IMR-90 (cell line): ENCODE measurements around the gene DUSP9. TPM values are rescaled to one million over a fixed set of nuclear protein-coding genes. Genes with fewer than 3 reads are reported as not detected.

Experiments
- ATAC-seq: fragments of 200-7000 bp; cut with Tn5 transposase; 2 replicates; pipeline ENCODE4 v1.9.1; 2020; ENCODE audit warnings: low read depth, mild to moderate bottlenecking, moderate library complexity
- BruUV-seq: library from RNA; stranded (reverse); fragments of 400-500 nt; replicated peaks from 2 replicates; lab custom pipeline; 2021; lab: Mats Ljungman, UMichigan
- CTCF ChIA-PET: fragments of 300-600 bp; formaldehyde crosslinking; extraction: SDS; loops from one replicate; lab custom pipeline; 2021; ENCODE audit warnings: antibody characterized with exemption; lab: Yijun Ruan, JAX
- POLR2A ChIA-PET: fragments of 300-600 bp; sonication (Branson Sonifier 250); formaldehyde crosslinking; loops from one replicate; lab custom pipeline; 2022; ENCODE audit warnings: antibody characterized with exemption; ENCODE audit not compliant: unreplicated experiment; lab: Charles Lee
- DNase-seq: peaks from one replicate; pipeline ENCODE4 v3.0.0; 2013
- H2AFZ ChIP-seq: replicated peaks from 2 replicates; pipeline ENCODE3; 2013; ENCODE audit warnings: low read length, mild to moderate bottlenecking; ENCODE audit not compliant: poor library complexity
- H2AK5ac ChIP-seq: 2 replicates; pipeline ENCODE4 v1.6.1; 2013; ENCODE audit warnings: low read depth, low read length, inconsistent platforms
- H2AK9ac ChIP-seq: replicated peaks from 2 replicates; pipeline ENCODE3; 2013; ENCODE audit warnings: mild to moderate bottlenecking, low read depth, low read length, moderate library complexity; ENCODE audit not compliant: poor library complexity
- H2BK120ac ChIP-seq: 2 replicates; pipeline ENCODE4 v1.6.1; 2013; ENCODE audit warnings: low read depth, low read length, inconsistent platforms
- H2BK15ac ChIP-seq: 3 replicates; pipeline ENCODE4 v1.6.1; 2013; ENCODE audit warnings: low read depth, low read length, inconsistent platforms
- H2BK20ac ChIP-seq: 2 replicates; pipeline ENCODE4 v1.6.1; 2013; ENCODE audit warnings: low read depth, mild to moderate bottlenecking, inconsistent platforms, low read length, moderate library complexity
- H2BK5ac ChIP-seq: 2 replicates; pipeline ENCODE4 v1.6.1; 2013; ENCODE audit warnings: mild to moderate bottlenecking, low read depth, low read length, inconsistent platforms; ENCODE audit not compliant: poor library complexity, severe bottlenecking
- H3K14ac ChIP-seq: replicated peaks from 2 replicates; pipeline ENCODE4 v1.6.1; 2013; ENCODE audit warnings: low read depth, low read length, inconsistent platforms
- H3K18ac ChIP-seq: 2 replicates; pipeline ENCODE4 v1.6.1; 2013; ENCODE audit warnings: low read depth, low read length, control low read depth
- H3K23ac ChIP-seq: 2 replicates; pipeline ENCODE4 v1.6.1; 2013; ENCODE audit warnings: low read depth, low read length, inconsistent platforms
- H3K27ac ChIP-seq: 2 replicates; pipeline ENCODE4 v1.5.1; 2013; ENCODE audit warnings: mild to moderate bottlenecking, control low read depth, low read length; ENCODE audit not compliant: insufficient read depth
- H3K27me3 ChIP-seq: 2 replicates; pipeline ENCODE4 v1.6.1; 2013; ENCODE audit warnings: low read length; ENCODE audit not compliant: control insufficient read depth, insufficient read depth
- H3K36me3 ChIP-seq: 2 replicates; pipeline ENCODE4 v1.6.1; 2013; ENCODE audit warnings: low read length, mixed read lengths; ENCODE audit not compliant: control insufficient read depth, insufficient read depth
- H3K4ac ChIP-seq: 2 replicates; pipeline ENCODE4 v1.6.1; 2013; ENCODE audit warnings: low read depth, low read length, inconsistent platforms
- H3K4me1 ChIP-seq: 2 replicates; pipeline ENCODE4 v1.6.1; 2013; ENCODE audit warnings: low read length, mixed read lengths; ENCODE audit not compliant: control insufficient read depth, insufficient read depth
- H3K4me2 ChIP-seq: 2 replicates; pipeline ENCODE4 v1.6.1; 2013; ENCODE audit warnings: low read depth, mild to moderate bottlenecking, control low read depth, low read length, moderate library complexity
- H3K4me3 ChIP-seq: 2 replicates; pipeline ENCODE4 v1.5.1; 2013; ENCODE audit warnings: low read depth, mild to moderate bottlenecking, control low read depth, low read length, moderate library complexity; ENCODE audit not compliant: insufficient read depth
- H3K56ac ChIP-seq: 2 replicates; pipeline ENCODE4 v1.6.1; 2013; ENCODE audit warnings: low read length, inconsistent platforms; ENCODE audit not compliant: insufficient read depth; ENCODE audit errors: extremely low read depth
- H3K79me1 ChIP-seq, 2 experiments: 2 replicates each; pipeline ENCODE4 v1.6.1; 2013; ENCODE audit warnings: low read length in 2 of 2, inconsistent platforms in 1 of 2, low read depth in 1 of 2
- H3K9ac ChIP-seq: 2 replicates; pipeline ENCODE4 v1.6.1; 2013; ENCODE audit warnings: low read depth, low read length, control low read depth
- H3K9me1 ChIP-seq: 2 replicates; pipeline ENCODE4 v1.6.1; 2013; ENCODE audit warnings: low read length, inconsistent platforms; ENCODE audit not compliant: insufficient read depth
- H3K9me3 ChIP-seq: 2 replicates; pipeline ENCODE4 v1.6.1; 2013; ENCODE audit warnings: low read length; ENCODE audit not compliant: control insufficient read depth, insufficient read depth
- H4K20me1 ChIP-seq: 2 replicates; pipeline ENCODE4 v1.6.1; 2013; ENCODE audit warnings: low read length, inconsistent platforms; ENCODE audit not compliant: insufficient read depth
- H4K5ac ChIP-seq: 2 replicates; pipeline ENCODE4 v1.6.1; 2013; ENCODE audit warnings: mild to moderate bottlenecking, low read depth, low read length, control low read depth
- H4K8ac ChIP-seq, 2 experiments: 2 replicates each; pipeline ENCODE4 v1.6.1; 2013; ENCODE audit warnings: low read depth in 2 of 2, low read length in 2 of 2, control low read depth in 1 of 2, inconsistent platforms in 1 of 2
- H4K91ac ChIP-seq: 2 replicates; pipeline ENCODE4 v1.6.1; 2013; ENCODE audit warnings: low read depth, low read length, inconsistent platforms; ENCODE audit not compliant: insufficient read depth
- BHLHE40 ChIP-seq: fragments of 150-350 bp; IDR thresholded peaks from 2 replicates; pipeline ENCODE4 v1.6.1; 2016; ENCODE audit warnings: mild to moderate bottlenecking, low read depth, low read length
- CHD1 ChIP-seq: IDR thresholded peaks from 2 replicates; pipeline ENCODE4 v1.6.1; 2012; ENCODE audit warnings: low read depth, low read length, improper control_type of control experiment
- FOS ChIP-seq: fragments of 150-350 bp; IDR thresholded peaks from 2 replicates; pipeline ENCODE4 v1.6.1; 2016; ENCODE audit warnings: low read depth, low read length
- NFE2L2 ChIP-seq: fragments of 150-350 bp; IDR thresholded peaks from 2 replicates; pipeline ENCODE4 v1.6.1; 2016; ENCODE audit warnings: low read depth, mild to moderate bottlenecking, low read length
- POLR2A ChIP-seq: IDR thresholded peaks from 2 replicates; pipeline ENCODE4 v1.6.1; 2012; ENCODE audit warnings: mild to moderate bottlenecking, low read depth, low read length
- RAD21 ChIP-seq: IDR thresholded peaks from 2 replicates; pipeline ENCODE4 v1.6.1; 2012; ENCODE audit warnings: low read length, improper control_type of control experiment
- RCOR1 ChIP-seq: IDR thresholded peaks from 2 replicates; pipeline ENCODE4 v1.6.1; 2012; ENCODE audit warnings: mild to moderate bottlenecking, low read length, improper control_type of control experiment; ENCODE audit not compliant: insufficient replicate concordance
- whole genome bisulfite sequencing, 2 experiments: methylation state at CpG; one replicate each; pipeline versions ENCODE4 v1.1.5 to v1.1.7; 2013; ENCODE audit warnings: missing lambda C conversion rate in 2 of 2; ENCODE audit not compliant: insufficient read length in 1 of 2; ENCODE audit errors: extremely low coverage in 2 of 2; 5-methylcytosine and 5-hydroxymethylcytosine counted together
- dilution Hi-C: fragments of 300-500 bp; cut with HindIII; formaldehyde crosslinking; loops from one replicate; pipeline ENCODE4 v1.14.3; 2018; ENCODE audit warnings: low sequenced_read_pairs; ENCODE audit not compliant: unreplicated experiment
- in situ Hi-C: fragments of 300-500 bp; cut with MboI; formaldehyde crosslinking; loops from 3 replicates; pipeline ENCODE4 v1.14.3; 2019; ENCODE audit warnings: low sequenced_read_pairs, inconsistent platforms, mixed read lengths
- intact Hi-C: fragments of 100-400 bp; cut with micrococcal nuclease; formaldehyde crosslinking; loops from 2 replicates; pipeline ENCODE4 v1.10.0; 2022
- polyA plus RNA-seq, 3 experiments: library from polyadenylated mRNA; depleted of rRNA; stranded (reverse); fragments of >200 nt; gene quantifications; 2 replicates each; pipeline ENCODE4 v1.2.3, GENCODE V29; 2012; ENCODE audit warnings: low replicate concordance in 1 of 3
- total RNA-seq: library from RNA; depleted of rRNA; stranded (reverse); fragments of >200 nt; gene quantifications from 2 replicates; pipeline ENCODE4 v1.2.3, GENCODE V29; 2012
- TF ChIP-seq, protein P1 (sequence below): fragments of 150-350 bp; IDR thresholded peaks from 2 replicates; pipeline ENCODE4 v1.6.1; 2016; ENCODE audit warnings: low read depth, mild to moderate bottlenecking, low read length, moderate library complexity, borderline replicate concordance
- TF ChIP-seq, protein P2 (sequence below): fragments of 150-350 bp; IDR thresholded peaks from 2 replicates; pipeline ENCODE4 v1.6.1; 2017; ENCODE audit warnings: mild to moderate bottlenecking, antibody characterized with exemption, low read length, low read depth
- TF ChIP-seq, protein P3 (sequence below): conservative IDR thresholded peaks from 2 replicates; pipeline ENCODE4 v1.5.1; 2012; ENCODE audit warnings: mild to moderate bottlenecking, low read depth, low read length, improper control_type of control experiment

The DUSP9 gene
- total and polyA plus RNA-seq, 2 of the 4 experiments (the other 2 are of a cell fraction) = under 0.01 to 0.09 TPM

DNA sequence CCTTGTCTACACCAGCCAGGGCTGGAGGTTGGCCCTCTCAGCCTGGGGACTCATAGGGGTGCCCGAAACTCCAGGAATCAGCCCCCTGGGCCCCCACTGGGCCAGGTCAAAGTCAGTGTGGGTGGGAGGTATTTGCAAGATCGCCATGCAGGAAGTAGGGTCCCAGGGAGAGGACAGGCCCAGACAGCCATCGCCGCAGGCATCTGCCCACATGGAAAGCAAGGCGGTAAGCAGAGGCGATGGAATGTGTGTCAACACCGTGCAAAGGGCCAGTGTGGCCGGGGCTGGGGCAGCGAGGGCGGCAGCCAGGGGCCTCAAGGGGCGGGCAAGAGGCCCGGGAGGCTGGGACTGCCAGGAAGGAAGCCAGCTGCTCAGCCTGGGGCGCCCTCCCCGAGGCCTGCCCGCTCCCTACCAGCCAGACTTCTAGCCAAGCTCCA lies 19.3 kb upstream of the DUSP9 start:
- DNase-seq (no peak), ATAC-seq (peak; percentile 51)
- H4K91ac ChIP-seq = no peak overlapping the region
- ChIA-PET CTCF (no interaction called here), POLR2A (no interaction called here)
- no peak overlapping the region for H2BK5ac ChIP-seq
- no peak overlapping the region for H2AK5ac ChIP-seq
- H3K4me3 ChIP-seq = no peak overlapping the region
- no peak overlapping the region for H4K8ac ChIP-seq
- H3K36me3 ChIP-seq = no peaks in the 10 kb centered on the region
- no peaks in the 10 kb centered on the region for H4K20me1 ChIP-seq
- H3K18ac ChIP-seq = no peak overlapping the region
- TF ChIP-seq POLR2A (no peak), RAD21 (no peak), CHD1 (no peak), RCOR1 (no peak), NFE2L2 (no peak), FOS (no peak), BHLHE40 (no peak)
- TF ChIP-seq, protein P1, sequence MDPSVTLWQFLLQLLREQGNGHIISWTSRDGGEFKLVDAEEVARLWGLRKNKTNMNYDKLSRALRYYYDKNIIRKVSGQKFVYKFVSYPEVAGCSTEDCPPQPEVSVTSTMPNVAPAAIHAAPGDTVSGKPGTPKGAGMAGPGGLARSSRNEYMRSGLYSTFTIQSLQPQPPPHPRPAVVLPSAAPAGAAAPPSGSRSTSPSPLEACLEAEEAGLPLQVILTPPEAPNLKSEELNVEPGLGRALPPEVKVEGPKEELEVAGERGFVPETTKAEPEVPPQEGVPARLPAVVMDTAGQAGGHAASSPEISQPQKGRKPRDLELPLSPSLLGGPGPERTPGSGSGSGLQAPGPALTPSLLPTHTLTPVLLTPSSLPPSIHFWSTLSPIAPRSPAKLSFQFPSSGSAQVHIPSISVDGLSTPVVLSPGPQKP = no peak
- TF ChIP-seq, protein P2, sequence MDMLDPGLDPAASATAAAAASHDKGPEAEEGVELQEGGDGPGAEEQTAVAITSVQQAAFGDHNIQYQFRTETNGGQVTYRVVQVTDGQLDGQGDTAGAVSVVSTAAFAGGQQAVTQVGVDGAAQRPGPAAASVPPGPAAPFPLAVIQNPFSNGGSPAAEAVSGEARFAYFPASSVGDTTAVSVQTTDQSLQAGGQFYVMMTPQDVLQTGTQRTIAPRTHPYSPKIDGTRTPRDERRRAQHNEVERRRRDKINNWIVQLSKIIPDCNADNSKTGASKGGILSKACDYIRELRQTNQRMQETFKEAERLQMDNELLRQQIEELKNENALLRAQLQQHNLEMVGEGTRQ = no peak
- TF ChIP-seq, protein P3, sequence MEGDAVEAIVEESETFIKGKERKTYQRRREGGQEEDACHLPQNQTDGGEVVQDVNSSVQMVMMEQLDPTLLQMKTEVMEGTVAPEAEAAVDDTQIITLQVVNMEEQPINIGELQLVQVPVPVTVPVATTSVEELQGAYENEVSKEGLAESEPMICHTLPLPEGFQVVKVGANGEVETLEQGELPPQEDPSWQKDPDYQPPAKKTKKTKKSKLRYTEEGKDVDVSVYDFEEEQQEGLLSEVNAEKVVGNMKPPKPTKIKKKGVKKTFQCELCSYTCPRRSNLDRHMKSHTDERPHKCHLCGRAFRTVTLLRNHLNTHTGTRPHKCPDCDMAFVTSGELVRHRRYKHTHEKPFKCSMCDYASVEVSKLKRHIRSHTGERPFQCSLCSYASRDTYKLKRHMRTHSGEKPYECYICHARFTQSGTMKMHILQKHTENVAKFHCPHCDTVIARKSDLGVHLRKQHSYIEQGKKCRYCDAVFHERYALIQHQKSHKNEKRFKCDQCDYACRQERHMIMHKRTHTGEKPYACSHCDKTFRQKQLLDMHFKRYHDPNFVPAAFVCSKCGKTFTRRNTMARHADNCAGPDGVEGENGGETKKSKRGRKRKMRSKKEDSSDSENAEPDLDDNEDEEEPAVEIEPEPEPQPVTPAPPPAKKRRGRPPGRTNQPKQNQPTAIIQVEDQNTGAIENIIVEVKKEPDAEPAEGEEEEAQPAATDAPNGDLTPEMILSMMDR = no peak
- H3K9me1 ChIP-seq = no peaks in the 10 kb centered on the region
- H2BK15ac ChIP-seq = no peak overlapping the region
- no peak overlapping the region for H3K14ac ChIP-seq
- in situ Hi-C loops = no loop called here
- H3K79me1 ChIP-seq = no peaks in the 10 kb centered on the region
- H3K27me3 ChIP-seq = peaks cover 27% of the 10 kb centered on the region
- BruUV-seq = no TSS peak
- H2AFZ ChIP-seq = peak overlapping the region; percentile 8
- H3K9me3 ChIP-seq = peaks cover 8% of the 10 kb centered on the region
- dilution Hi-C loops = no loop called here
- no peak overlapping the region for H3K56ac ChIP-seq
- H3K4me1 ChIP-seq = no peaks in the 10 kb centered on the region
- H3K23ac ChIP-seq = no peak overlapping the region
- H3K9ac ChIP-seq = no peak overlapping the region
- intact Hi-C loops = no loop called here
- no peak overlapping the region for H4K5ac ChIP-seq
- no peak overlapping the region for H3K4ac ChIP-seq
- no peak overlapping the region for H2AK9ac ChIP-seq
- WGBS, 2 experiments = 41% methylated on average over 5 of the region's 15 CpGs; no CpG with 5 or more reads in 1 of the 2 experiments
- no peak overlapping the region for H3K27ac ChIP-seq
- no peak overlapping the region for H2BK20ac ChIP-seq
- no peak overlapping the region for H2BK120ac ChIP-seq
- no peak overlapping the region for H3K4me2 ChIP-seq
